HG02840 (cell line): Measurements from ENCODE around the gene GABPB2.
"Not testable (repeated sequence)": the region's sequence is repeated elsewhere in the genome, so short reads cannot be mapped to it uniquely, and the experiment has no call there.

ENCODE experiments used
- ATAC-seq: cut with Tn5 transposase; IDR thresholded peaks from one replicate; pipeline ENCODE4 v1.9.1; 2021; ENCODE audit warnings: mild to moderate bottlenecking, moderate library complexity, moderate number of reproducible peaks; ENCODE audit not compliant: unreplicated experiment, low FRiP score

GABPB2 gene

DNA sequence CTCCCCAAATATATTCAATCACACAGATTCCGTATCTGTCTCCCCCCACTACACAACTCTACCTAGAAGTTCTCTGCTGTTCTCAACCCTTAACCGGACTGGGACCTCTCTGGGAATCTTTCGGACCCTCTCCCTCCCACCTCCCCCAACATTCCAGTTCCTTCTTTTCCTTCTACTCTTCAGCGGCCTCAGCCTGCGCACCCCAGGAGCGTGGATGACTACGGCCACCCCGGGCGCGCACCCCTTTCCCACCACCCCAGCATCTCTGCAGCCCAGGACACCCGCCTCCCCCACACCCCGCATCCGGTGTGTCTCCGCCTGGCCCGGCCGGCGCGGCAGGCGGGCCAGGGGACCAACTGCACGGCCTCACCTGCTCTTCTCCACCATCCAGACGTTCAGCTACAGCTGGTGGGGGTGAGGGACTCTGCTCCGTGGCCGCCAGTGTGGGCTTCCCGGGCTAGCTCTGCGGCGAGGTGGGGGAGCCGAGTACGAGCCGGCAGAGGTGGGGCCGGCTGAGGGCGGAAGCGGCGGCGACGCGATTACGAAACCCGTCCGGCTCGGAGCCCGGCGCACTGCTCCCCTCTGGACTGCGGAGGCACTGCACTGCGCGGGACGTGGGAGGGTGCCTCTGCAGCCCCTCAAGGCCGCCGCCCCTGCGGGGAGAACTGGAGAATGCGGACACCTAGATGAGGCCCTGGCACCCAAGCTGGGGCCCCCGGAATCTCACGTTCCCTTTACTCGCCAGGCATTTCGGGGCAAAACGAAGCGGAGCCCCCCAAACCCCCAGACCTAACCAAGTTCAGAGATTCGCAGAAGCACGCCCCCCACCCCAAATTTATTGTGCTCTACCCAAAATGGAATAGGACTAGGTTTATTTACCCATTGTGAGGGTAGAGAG lies 11.2 kb upstream of the GABPB2 start, which contains the start of gene CDC42SE1:
CDC42SE1 (minus strand) TSS at position 514 of the 898 bp plus-strand sequence. CDS start 3,892 bp downstream, outside the sequence.
- ATAC-seq, result peak; percentile 63

DNA sequence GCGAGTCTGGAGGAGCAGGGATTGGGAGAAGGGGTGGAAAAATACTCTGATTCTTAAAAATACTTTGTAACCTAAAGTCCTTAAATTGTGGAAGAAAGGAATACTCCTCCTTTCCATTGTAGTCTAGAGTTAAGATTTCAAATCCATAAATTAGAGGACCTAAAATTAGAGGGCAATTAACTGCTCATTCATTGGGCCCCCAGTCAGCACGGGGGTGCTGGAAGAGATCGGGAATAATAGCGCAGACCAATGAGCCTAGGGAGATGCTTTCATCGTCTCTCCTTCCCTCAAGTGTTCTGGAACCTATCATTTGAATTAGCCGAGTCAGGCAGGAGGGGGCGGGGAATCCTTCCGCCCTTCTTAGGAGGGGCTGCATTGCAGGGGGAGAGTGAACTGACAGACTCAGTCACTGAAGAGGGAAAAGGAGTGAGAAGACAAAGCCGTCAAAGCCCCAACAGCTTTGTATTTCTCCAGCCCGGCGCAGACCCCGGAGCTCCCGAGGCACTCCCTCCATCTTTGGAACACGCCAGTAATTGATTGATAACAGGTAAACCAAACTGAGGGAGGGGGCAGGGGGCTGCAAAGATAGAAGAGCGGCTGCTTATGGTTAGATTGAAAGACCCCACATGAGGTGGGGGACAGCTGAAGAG lies 10.4 kb upstream of the GABPB2 start, which contains the start of gene MLLT11:
MLLT11 (plus strand) TSS at position 391 of the 650 bp plus-strand sequence. CDS start 6,828 bp downstream, outside the sequence.
- ATAC-seq, result no peak

- no peak for ATAC-seq
Measured at GRCh38 chr1:151060657-151061421, 9.7 kb upstream of the GABPB2 start.

DNA sequence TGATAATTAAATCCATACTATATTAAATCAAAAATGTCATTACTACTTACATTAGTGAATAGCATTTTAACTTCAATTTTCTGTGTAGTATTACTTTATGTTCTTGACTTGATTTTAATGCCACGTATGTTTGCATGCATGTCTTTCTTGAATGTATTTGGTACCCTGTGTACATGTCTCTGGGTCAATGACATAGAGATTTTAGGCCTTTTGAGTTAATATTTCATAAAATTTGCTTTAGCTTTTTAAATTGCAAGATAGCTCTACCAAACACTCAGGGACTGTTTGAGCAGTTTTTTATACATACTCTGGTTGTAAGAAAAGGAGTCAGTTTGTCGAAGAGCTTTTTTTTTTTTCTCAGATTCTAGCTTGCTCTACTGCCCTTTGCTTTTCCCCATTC lies 8.9 kb upstream of the GABPB2 start:
- ATAC-seq, result no peak

GRCh38 chr1:151062741-151063371 lies 7.7 kb upstream of the GABPB2 start:
- ATAC-seq, result no peak

DNA sequence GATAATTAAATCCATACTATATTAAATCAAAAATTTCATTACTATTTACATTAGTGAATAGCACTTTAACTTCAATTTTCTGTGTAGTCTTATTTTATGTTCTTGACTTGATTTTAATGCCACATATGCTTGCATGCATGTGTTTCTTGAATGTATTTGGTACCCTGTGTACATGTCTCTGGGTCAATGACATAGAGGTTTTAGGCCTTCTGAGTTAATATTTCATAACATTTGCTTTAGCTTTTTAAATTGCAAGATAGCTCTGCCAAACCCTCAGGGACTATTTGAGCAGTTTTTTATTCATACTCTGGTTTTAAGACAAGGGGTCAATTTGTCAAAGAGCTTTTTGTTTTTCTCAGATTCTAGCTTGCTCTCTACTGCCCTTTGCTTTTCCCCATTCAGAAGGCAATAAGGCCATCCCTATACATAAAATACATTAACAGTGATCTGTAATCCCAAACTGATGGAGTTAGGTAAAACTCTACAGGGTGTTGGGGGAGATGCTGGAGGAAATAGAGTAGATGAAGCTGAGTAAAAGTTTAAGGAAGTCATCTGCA lies 5.4 kb upstream of the GABPB2 start:
- no peak for ATAC-seq

DNA sequence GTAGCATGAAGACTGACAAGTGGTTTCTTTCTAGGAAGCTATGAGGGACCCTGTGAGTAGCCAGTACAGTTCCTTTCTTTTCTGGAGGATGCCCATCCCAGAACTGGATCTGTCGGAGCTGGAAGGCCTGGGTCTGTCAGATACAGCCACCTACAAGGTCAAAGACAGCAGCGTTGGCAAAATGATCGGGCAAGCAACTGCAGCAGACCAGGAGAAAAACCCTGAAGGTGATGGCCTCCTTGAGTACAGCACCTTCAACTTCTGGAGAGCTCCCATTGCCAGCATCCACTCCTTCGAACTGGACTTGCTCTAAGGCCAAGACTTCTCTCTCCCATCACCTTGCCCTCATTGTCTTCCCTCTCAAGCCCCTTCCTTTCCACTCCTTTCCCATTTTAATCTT lies 3.4 kb upstream of the GABPB2 start:
- no peak for ATAC-seq

DNA sequence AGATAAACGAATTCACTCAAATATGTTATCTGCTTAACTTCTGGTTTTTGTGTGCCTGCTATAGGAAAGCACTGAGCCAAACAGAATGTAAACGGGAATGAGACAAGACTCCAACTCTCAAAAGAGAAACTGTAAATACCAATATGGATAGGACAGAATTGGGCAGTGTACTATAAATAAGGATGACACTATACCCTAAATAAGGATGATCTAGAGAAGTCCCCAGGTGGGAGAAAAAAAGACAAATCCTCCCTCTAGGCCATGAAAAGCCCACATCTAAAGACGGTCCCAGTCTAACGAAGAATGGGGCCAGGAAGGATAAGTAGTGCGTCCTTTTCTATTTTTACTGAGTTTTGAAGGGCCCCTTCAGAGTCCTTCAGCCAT lies 1.5 kb upstream of the GABPB2 start:
- ATAC-seq, result no peak

DNA sequence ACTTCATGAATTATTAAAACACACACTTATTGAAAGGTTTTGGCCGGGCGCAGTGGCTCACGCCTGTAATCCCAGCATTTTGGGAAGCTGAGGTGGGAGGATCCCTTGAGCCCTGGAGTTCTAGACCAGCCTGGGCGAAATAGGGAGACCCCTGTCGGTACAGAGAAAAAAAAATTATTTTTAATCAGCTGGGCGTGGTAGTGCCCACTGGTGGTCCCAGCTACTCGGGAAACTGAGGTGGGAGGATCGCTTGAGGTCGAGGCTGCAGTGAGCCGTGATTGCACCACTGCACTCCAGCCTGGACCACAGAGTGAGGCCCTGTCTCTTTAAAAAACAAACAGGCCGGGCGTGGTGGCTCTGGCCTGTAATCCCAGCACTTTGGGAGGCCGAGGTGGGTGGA lies 1.7 kb downstream of the GABPB2 start:
- no peak for ATAC-seq

DNA sequence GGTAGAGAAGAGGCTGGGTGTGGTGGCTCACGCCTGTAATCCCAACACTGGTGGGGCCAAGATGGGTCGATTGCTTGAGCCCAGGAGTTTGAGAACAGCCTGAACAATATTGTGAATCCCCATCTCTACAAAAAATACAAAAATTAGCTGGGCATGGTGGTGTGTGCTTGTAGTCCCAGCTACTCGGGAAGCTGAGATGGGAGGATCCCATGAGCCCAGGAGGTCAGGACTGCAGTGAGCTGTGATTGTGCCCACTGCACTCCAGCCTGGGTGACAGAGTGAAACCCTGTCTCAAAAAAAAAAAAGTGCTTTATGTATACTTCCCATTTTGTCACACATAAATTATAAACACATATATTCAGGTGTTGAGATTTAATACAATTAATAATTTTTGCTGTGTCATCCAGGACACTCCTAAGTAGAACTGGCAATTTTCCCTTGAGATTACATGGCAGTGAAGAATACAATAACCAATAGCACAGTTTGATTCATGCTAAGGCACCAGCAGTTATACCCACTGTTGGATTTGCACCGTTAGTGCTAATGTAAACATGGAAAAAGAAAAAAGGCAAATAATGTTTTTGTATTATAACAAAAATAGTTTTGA lies 15.5 kb downstream of the GABPB2 start:
- no peak for ATAC-seq

- ATAC-seq, result not testable (repeated sequence)
Measured at GRCh38 chr1:151097426-151097825, 26.9 kb downstream of the GABPB2 start.

DNA sequence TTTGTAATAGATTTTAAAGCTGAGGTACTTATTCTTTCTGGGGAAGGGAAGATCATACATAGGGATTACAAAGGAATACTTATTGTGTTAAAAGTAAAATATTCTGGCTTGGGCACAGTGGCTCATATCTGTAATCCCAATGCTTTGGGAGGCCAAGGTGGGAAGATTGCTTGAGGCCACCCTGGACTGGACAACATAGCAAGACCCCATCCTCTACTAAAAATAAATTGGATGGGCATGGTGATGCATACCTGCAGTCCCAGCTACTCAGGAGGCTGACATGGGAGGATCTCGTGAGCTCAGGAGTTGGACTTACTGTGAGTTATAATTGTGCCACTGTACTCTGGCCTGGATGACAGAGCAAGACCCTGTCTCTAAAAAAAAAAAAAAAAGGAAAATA lies 27.6 kb downstream of the GABPB2 start:
- ATAC-seq, result no peak

DNA sequence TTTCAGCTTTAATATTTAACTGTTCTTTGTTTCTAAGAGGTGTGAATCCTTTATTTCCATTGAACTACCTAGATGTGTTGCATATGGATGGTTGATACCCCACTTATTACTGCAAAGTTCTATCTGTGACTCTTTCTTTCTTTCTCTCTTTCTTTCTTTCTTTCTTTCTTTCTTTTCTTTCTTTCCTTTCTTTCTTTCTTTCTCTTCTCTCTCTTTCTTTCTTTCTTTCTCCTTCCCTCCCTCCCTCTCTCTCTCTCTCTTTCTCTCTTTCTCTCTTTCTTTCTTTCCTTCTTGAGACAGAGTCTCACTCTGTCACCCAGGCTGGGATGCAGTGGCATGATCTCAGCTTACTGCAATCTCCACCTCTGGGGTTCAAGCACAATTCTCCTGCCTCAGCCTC lies 34.1 kb downstream of the GABPB2 start:
- ATAC-seq, result no peak

DNA sequence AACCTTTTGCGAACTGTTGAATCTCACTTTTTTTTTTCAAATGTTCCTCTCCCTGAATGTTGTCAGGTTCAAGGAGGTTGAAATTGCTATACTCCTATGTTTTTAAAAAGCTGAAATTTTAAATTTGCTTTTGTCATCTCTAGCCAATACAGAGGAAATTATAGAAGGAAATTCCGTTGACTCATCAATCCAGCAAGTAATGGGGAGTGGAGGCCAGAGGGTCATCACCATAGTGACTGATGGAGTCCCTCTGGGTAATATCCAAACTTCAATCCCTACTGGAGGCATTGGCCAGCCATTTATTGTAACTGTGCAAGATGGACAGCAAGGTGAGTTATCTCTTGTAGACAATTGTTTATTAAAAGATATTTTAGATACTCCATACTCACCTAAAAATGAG lies 36.3 kb downstream of the GABPB2 start:
- no peak for ATAC-seq

- no peak for ATAC-seq
Measured at GRCh38 chr1:151108331-151108730, 37.8 kb downstream of the GABPB2 start.

DNA sequence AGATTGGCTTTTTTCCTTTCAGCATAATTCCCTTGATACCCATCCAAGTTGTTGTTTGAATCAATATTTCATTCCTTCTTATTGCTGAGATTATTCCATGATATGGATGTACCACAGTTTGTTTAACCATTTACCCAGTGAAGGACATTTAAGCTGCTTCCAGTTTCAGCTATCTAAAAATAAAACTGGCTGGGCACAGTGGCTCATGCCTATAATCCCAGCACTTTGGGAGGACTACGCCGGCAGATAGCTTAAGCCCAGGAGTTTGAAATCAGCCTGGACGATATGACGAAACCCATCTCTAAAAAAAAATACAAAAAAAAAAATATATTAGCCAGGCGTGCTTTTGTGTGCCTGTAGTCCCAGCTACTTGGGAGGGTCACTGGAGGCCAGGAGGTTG lies 43.3 kb downstream of the GABPB2 start:
- ATAC-seq, result no peak

DNA sequence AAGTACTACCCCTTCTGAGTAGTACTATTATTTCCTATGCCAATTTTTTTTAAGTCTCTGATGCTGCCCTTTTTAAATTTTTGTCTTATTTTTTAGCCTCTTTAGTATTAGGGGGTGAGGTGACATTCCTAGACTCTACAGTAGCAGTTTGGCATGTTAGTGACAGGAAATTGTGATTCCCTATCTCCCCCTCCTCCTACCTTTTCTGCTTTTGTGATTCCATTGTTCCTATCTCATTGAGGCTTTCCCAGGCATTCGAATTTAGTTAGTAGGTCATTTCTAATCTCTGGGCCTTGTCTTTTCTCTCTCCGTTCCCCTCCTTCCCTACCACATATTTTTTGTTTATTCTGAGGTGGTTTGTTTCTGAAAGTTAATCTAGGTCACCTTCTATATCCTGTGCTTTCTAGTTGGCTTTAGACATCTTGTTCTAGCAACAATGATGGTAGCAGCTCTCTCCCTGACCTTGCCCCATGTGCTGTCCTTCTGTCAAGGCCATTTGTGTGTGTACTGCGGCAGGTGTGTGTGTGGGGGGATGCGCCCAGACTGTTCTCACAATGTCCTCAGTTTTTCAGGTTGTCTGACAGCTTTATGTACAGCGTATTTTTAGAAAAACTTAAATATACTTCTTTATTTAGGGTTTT lies 54.3 kb downstream of the GABPB2 start:
- ATAC-seq, result no peak

- no peak for ATAC-seq
Measured at GRCh38 chr1:151128800-151129199, 58.2 kb downstream of the GABPB2 start.

- ATAC-seq, result no peak
Measured at GRCh38 chr1:151130987-151131586, 60.5 kb downstream of the GABPB2 start.
